Measurements from ENCODE around the gene TNFRSF18. TPM values are rescaled to one million over a fixed set of nuclear protein-coding genes. Genes with fewer than 3 reads are reported as not detected.

TNFRSF18 gene
- total RNA-seq, 4 donors from 2014 or later: 19.8 to 36.8 (median 25.8) TPM

- WGBS, 2 donors: 73 to 83% methylated on average over 11 of the region's 11 CpGs
- no peak for DNase-seq (ENCODE audit: low spot score in 2 of 2)
- intact Hi-C loops (cut with DNase I; ENCODE audit: low total_unique reads): no loop called here
Measured at GRCh38 chr1:1191734-1192133, 14.7 kb downstream of the TNFRSF18 start.

GRCh38 chr1:1189111-1189510, 17.3 kb downstream of the TNFRSF18 start:
- H3K4me3 ChIP-seq (ENCODE audit: low read depth, poor library complexity, severe bottlenecking): no peak overlapping the region
- WGBS, 2 donors: 70 to 82% methylated on average over 5 of the region's 5 CpGs
- intact Hi-C loops (cut with DNase I; ENCODE audit: low total_unique reads): no loop called here
- TF ChIP-seq POLR2A (IDR thresholded peaks at IDR 0.05): no peak
- no peak for TF ChIP-seq CTCF (IDR thresholded peaks at IDR 0.05)
- DNase-seq (ENCODE audit: low spot score in 2 of 2): no peak

More at GRCh38 chr1:1191734-1192133, 14.7 kb downstream of the TNFRSF18 start:
- no peak for TF ChIP-seq POLR2A (IDR thresholded peaks at IDR 0.05)
- TF ChIP-seq CTCF (IDR thresholded peaks at IDR 0.05): no peak
- no peak overlapping the region for H3K4me3 ChIP-seq (ENCODE audit: low read depth, poor library complexity, severe bottlenecking)

- no peak for DNase-seq (ENCODE audit: low spot score in 2 of 2)
- TF ChIP-seq POLR2A (IDR thresholded peaks at IDR 0.05) (no peak), CTCF (IDR thresholded peaks at IDR 0.05) (no peak)
- intact Hi-C loops (cut with DNase I; ENCODE audit: low total_unique reads): no loop called here
- no peak overlapping the region for H3K4me3 ChIP-seq (ENCODE audit: low read depth, poor library complexity, severe bottlenecking)
Measured at GRCh38 chr1:1187938-1188337, 18.5 kb downstream of the TNFRSF18 start.

- WGBS, 2 donors: 84% methylated on average over 29 to 30 of the region's 31 CpGs
- no peak overlapping the region for H3K4me3 ChIP-seq (ENCODE audit: low read depth, poor library complexity, severe bottlenecking)
- no peak for TF ChIP-seq CTCF (IDR thresholded peaks at IDR 0.05)
- intact Hi-C loops (cut with DNase I; ENCODE audit: low total_unique reads): no loop called here
- DNase-seq (ENCODE audit: low spot score in 2 of 2): no peak
Measured at GRCh38 chr1:1185101-1185765, 21.2 kb downstream of the TNFRSF18 start.

- intact Hi-C loops (cut with DNase I; ENCODE audit: low total_unique reads): no loop called here
- 74 to 83% methylated on average over 31 of the region's 33 CpGs for WGBS, 2 donors
- no peak overlapping the region for H3K4me3 ChIP-seq (ENCODE audit: low read depth, poor library complexity, severe bottlenecking)
- no peak for DNase-seq (ENCODE audit: low spot score in 2 of 2)
- TF ChIP-seq POLR2A (IDR thresholded peaks at IDR 0.05) (no peak), CTCF (IDR thresholded peaks at IDR 0.05) (no peak)
Measured at GRCh38 chr1:1183833-1184775, 22.3 kb downstream of the TNFRSF18 start.
